Skeletal muscle satellite cell (primary cell): ENCODE results near the gene CHPF.

Source experiments
- H3K27me3 ChIP-seq: 2 replicates; pipeline ENCODE4 v1.7.0; 2013; ENCODE audit warnings: low read length; ENCODE audit not compliant: control insufficient read depth, insufficient read depth
- H3K36me3 ChIP-seq: 2 replicates; pipeline ENCODE4 v1.7.0; 2013; ENCODE audit warnings: mild to moderate bottlenecking, control low read depth, low read length; ENCODE audit not compliant: insufficient read depth
- H3K4me1 ChIP-seq: 2 replicates; pipeline ENCODE4 v1.7.0; 2013; ENCODE audit warnings: low read length; ENCODE audit not compliant: control insufficient read depth, insufficient read depth
- H3K4me2 ChIP-seq: 2 replicates; pipeline ENCODE4 v1.7.0; 2013; ENCODE audit warnings: mild to moderate bottlenecking, low read length
- H3K4me3 ChIP-seq: 2 replicates; pipeline ENCODE4 v1.7.0; 2013; ENCODE audit warnings: low read length
- H3K9ac ChIP-seq: 2 replicates; pipeline ENCODE4 v1.7.0; 2013; ENCODE audit warnings: mild to moderate bottlenecking, low read depth, low read length, moderate library complexity
- H3K9me3 ChIP-seq: replicated peaks from 2 replicates; pipeline ENCODE4 v1.7.0; 2013; ENCODE audit warnings: mild to moderate bottlenecking, control low read depth, low read length

Gene CHPF

DNA sequence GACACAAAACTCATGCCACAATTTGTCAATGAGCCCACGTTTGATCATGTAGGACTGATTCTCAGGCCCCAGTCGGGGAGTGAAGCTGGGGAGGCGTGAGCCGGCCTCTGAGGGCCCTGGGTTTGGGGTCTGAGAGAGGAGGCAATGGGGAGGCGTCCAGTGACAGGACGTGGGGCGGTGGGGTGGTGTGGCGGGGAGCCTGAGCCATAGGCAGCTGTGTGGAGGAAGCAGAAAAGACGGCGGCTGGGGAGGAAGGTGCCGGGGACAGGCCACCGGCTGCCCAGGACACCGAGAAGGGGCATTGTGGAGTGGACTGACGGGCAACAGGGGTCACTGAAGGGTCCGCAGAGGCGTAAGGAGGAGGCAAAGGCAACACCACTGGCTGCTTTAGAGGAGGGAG is 7.2 kb downstream of the CHPF start:
- H3K4me1 ChIP-seq = peaks cover 2% of the 10 kb centered on the region
- H3K36me3 ChIP-seq = peaks cover 23% of the 10 kb centered on the region
- no peak overlapping the region for H3K4me2 ChIP-seq
- H3K27me3 ChIP-seq = peaks cover 3% of the 10 kb centered on the region
- H3K9ac ChIP-seq = no peak overlapping the region
- no peaks in the 10 kb centered on the region for H3K9me3 ChIP-seq
- no peak overlapping the region for H3K4me3 ChIP-seq

DNA sequence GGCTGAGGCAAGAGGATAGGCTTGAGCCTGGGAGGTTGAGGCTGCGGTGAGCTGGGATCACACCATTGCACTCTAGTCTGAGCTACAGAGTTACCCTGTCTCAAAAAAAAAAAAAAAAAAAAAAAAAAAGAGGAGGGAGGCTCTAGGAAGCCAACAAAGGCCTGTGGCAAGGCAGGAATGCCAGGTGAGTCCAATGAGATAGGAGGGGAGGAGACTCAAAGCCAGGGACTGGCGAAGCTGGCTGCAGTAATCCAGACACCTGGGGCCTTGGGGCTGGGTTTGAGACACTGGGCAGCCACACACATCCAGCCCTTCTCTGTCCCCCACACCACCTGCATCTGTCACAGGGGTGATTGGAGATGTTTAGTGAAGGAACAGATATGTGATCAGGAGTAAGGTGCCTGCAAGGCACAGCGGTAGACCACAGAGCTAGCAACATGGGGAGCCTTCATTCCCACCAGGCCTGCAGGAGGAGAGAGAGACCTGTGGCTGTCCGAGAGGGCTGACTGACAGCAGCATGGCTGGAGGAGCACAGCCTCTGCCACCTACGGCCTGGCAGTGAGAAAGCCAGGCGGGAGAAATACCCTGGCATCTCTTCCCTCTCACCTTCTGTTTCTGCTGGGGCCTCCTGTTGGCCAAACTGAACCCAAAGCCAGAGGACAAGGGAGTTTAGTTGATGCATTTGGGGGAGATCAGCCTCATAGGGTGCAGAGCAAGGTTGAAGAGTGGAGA is 9.5 kb downstream of the CHPF start:
- Histone ChIP-seq H3K4me3 (no peak overlapping the region), H3K27me3 (peaks cover 11% of the 10 kb centered on the region), H3K36me3 (no peaks in the 10 kb centered on the region), H3K9me3 (no peaks in the 10 kb centered on the region), H3K4me1 (no peaks in the 10 kb centered on the region), H3K9ac (no peak overlapping the region), H3K4me2 (no peak overlapping the region)

- no peaks in the 10 kb centered on the region for H3K4me1 ChIP-seq
- H3K4me2 ChIP-seq = no peak overlapping the region
- no peaks in the 10 kb centered on the region for H3K36me3 ChIP-seq
- H3K27me3 ChIP-seq = peaks cover 26% of the 10 kb centered on the region
- H3K9ac ChIP-seq = no peak overlapping the region
- no peaks in the 10 kb centered on the region for H3K9me3 ChIP-seq
- no peak overlapping the region for H3K4me3 ChIP-seq
Measured at GRCh38 chr2:219532378-219532649, 11.3 kb downstream of the CHPF start.

DNA sequence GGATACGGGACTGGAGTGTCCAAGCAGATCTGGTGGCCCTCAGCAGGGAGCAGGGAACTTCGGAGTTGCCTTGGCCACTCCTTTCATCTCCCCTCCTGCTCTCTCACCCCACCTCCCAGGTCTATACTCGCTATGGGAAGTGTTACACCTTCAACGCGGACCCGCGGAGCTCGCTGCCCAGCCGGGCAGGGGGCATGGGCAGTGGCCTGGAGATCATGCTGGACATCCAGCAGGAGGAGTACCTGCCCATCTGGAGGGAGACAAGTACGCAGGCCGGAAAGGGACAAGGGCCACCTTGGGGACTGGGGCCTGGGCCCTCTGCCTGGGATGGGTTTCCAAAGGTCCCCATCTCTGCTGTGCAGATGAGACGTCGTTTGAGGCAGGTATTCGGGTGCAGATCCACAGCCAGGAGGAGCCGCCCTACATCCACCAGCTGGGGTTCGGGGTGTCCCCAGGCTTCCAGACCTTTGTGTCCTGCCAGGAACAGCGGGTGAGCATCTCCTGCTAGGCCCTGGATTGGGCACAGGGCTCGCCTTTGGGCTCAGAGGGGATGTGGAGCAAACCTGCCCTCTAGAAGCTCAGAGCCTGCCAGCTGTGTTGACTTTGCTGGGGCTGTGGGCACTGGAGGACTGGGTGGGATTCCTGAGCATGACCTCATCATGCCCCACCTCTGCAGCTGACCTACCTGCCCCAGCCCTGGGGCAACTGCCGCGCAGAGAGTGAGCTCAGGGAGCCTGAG is 11.8 kb downstream of the CHPF start:
- Histone ChIP-seq H3K36me3 (no peaks in the 10 kb centered on the region), H3K9ac (no peak overlapping the region), H3K9me3 (no peaks in the 10 kb centered on the region), H3K4me1 (no peaks in the 10 kb centered on the region), H3K27me3 (peaks cover 32% of the 10 kb centered on the region), H3K4me3 (no peak overlapping the region), H3K4me2 (no peak overlapping the region)

- Histone ChIP-seq H3K27me3 (peaks cover 43% of the 10 kb centered on the region), H3K36me3 (no peaks in the 10 kb centered on the region), H3K4me1 (no peaks in the 10 kb centered on the region), H3K4me2 (peak overlapping the region; percentile 70), H3K9me3 (no peaks in the 10 kb centered on the region), H3K9ac (no peak overlapping the region), H3K4me3 (peak overlapping the region; percentile 42)
Measured at GRCh38 chr2:219530048-219530963, 13.3 kb downstream of the CHPF start.

DNA sequence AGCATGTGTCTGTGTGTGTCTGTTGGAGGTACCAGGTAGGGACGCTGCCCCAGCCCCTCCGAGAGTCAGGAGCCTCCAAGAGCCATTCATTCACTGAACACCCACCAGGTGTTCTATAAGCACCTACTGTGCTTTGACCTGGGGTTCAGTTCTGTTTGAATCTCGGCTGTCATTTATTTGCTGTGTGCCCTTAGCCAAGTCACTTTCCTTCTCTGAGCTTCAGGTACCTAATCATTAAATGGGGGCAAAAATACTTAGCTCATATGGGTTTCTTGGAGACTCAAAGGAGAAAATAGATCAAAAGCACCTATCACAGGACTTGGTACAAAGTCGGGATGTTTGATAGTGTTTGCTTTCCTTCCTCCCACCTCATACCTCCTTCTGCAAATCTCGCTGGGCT is 16.1 kb downstream of the CHPF start:
- peaks cover 3% of the 10 kb centered on the region for H3K4me1 ChIP-seq
- H3K9ac ChIP-seq = no peak overlapping the region
- no peak overlapping the region for H3K4me2 ChIP-seq
- no peaks in the 10 kb centered on the region for H3K9me3 ChIP-seq
- no peaks in the 10 kb centered on the region for H3K36me3 ChIP-seq
- H3K27me3 ChIP-seq = peaks cover 59% of the 10 kb centered on the region
- no peak overlapping the region for H3K4me3 ChIP-seq

GRCh38 chr2:219527076-219527394 is 16.6 kb downstream of the CHPF start:
- H3K27me3 ChIP-seq = peaks cover 59% of the 10 kb centered on the region
- H3K4me1 ChIP-seq = peaks cover 6% of the 10 kb centered on the region
- H3K4me3 ChIP-seq = no peak overlapping the region
- H3K9me3 ChIP-seq = no peaks in the 10 kb centered on the region
- no peaks in the 10 kb centered on the region for H3K36me3 ChIP-seq
- H3K4me2 ChIP-seq = no peak overlapping the region
- H3K9ac ChIP-seq = no peak overlapping the region

- no peaks in the 10 kb centered on the region for H3K36me3 ChIP-seq
- no peak overlapping the region for H3K4me3 ChIP-seq
- H3K4me2 ChIP-seq = no peak overlapping the region
- no peaks in the 10 kb centered on the region for H3K9me3 ChIP-seq
- peaks cover 57% of the 10 kb centered on the region for H3K27me3 ChIP-seq
- H3K4me1 ChIP-seq = peaks cover 12% of the 10 kb centered on the region
- no peak overlapping the region for H3K9ac ChIP-seq
Measured at GRCh38 chr2:219526320-219527075, 17.1 kb downstream of the CHPF start.

- Histone ChIP-seq H3K9me3 (no peaks in the 10 kb centered on the region), H3K4me2 (no peak overlapping the region), H3K36me3 (no peaks in the 10 kb centered on the region), H3K4me3 (no peak overlapping the region), H3K9ac (no peak overlapping the region), H3K27me3 (peaks cover 55% of the 10 kb centered on the region), H3K4me1 (peaks cover 19% of the 10 kb centered on the region)
Measured at GRCh38 chr2:219525533-219526232, 17.9 kb downstream of the CHPF start.

GRCh38 chr2:219524817-219525216 is 18.8 kb downstream of the CHPF start:
- Histone ChIP-seq H3K9ac (no peak overlapping the region), H3K4me3 (no peak overlapping the region), H3K9me3 (no peaks in the 10 kb centered on the region), H3K27me3 (peaks cover 55% of the 10 kb centered on the region), H3K4me1 (peaks cover 19% of the 10 kb centered on the region), H3K36me3 (no peaks in the 10 kb centered on the region), H3K4me2 (no peak overlapping the region)
